ENCODE measurements around the gene CTIF.
"Not testable (repeated sequence)": the region's sequence is repeated elsewhere in the genome, so short reads cannot be mapped to it uniquely, and the experiment has no call there.

CTIF gene

DNA sequence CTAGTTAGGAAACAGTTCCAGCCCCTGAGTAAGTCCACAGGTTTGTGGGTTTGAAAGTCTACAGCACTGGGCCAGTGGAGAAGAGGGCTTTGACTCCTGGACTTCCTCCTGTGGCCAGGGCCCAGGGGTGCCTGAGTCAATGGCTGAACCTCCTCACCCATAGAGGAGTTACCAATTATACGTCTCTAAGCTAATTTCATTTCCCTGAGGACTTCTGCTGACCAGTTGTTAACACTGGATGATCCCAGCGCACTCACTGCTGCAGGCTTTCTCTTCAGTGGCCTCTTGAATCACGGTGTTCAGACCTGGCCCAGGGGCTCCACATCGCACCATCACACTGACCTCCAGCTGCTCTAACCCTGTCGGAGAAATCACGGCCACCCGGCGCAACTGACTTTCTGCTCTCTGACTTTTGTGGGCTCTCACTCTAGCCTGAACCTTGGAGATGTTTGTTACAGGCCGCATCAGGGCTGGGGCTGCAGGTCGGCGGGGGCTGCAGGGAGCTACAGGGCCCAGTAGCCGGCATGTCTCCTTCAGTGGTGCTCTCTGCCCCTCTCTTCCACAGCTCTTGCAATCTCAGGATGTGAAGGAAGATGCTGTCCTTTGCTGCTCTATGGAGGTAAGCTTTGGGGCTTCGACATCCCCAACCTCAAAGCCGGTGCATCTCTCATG, 318.3 kb downstream of the CTIF start:
- no peak for DNase-seq (ENCODE audit: low read depth in 2 of 2, low spot score in 1 of 2)

DNA sequence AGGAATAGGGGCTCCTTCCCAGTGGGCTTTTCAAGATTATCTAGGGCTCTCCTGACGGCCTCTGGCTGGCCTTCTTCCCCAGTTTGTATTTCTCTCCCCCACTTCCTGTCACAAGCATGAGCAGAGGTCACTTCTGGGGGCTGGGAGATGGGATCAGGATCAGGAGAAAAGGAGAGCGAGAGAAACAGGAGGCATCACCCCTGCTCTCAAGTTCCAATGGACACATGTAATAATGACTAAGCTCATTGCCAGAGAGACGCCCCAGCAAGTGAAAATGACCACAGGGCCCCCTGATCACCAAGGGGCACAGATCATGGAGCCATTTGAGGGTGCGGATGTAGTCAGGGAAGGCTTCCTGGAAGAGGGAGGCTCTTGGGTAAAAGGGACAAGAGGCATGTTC, 319.8 kb downstream of the CTIF start:
- DNase-seq (ENCODE audit: low read depth in 2 of 2, low spot score in 1 of 2): no peak

DNA sequence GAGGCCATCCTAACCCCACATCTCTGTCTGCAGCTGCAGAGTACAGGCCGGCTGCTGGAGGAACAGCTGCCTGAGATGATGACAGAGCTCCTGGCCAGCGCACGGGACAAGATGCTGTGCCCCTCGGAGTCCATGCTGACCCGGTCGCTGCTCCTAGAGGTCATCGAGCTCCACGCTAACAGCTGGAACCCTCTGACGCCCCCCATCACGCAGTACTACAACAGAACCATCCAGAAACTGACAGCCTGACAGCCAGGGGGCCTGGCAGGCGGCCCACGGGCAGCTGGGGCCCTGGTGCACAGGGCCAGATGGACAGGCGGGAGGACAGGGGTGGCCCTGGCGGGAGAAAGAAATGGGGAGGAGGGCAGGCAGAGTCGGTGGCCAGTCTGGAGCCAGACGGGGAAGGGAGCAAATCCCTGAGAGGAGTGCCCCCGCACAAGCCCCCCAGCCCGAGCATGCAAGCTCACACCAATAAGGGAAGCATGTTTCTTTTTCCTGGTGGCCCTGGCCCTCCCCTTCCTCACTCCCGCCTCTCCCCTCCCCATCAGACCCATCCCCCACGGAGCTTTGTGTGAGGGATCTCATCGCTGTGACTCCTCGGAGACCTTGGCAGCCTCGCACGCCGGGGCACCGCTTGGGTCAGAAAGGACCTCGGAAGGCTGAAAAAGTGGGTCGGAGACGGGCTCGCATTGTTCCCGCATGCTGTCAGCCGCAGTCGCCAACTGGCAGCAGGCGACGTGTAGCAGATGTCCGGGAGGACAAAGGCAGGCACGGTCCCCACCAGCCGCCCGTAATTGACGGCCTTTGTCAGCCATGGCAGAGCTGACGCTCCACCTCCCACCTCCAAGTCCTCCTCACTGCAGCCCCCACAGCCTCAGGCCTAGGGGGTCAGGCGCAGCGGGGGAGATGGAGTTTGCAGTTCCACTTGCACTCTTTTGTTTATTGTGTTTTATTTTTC, 320.8 kb downstream of the CTIF start:
- no peak for DNase-seq (ENCODE audit: low read depth in 2 of 2, low spot score in 1 of 2)

DNA sequence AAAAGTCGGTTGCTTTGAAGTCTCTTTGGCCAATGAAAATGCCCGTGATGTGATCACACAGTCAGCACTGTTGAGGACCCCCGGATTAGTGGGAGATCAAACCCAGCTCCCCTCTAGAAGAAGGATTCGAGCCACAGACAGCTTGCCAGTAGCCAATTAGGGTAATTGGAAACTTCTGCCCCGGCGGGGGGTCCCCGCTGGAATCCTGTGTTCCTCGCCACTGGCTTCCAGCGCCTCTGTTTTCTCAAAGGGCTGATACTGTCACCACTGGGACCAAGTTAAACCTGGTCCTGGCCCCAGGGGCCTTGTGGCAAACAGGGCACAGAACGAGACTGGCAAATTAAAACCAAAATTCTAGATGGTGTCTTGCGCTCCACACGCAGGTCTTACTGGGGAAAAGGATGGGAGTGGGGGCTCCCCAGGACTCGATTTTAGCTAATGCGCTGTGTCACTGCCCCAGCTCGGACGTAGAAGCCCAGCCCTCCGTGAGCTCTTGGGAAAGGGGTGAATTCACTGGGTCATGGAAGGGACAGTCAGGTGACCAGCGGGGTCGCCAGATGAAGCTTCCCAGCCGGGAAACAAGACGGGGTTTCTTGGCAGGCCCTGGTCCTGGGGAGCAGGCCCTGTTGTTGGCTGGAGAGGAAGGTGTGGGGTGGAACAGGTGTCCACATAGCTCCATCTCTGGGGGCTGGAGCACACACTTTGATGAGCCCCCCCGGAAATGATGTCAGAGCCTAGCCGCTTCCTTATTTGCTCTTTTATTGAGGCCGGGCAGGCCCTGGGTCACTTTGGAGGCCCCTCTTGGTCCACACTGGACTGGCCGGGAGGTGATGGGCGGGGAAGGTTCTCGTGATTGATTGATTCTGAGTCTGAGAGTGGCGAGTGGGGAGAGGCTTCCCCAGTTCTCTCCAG, 321.7 kb downstream of the CTIF start:
- no peak for DNase-seq (ENCODE audit: low read depth in 2 of 2, low spot score in 1 of 2)

DNA sequence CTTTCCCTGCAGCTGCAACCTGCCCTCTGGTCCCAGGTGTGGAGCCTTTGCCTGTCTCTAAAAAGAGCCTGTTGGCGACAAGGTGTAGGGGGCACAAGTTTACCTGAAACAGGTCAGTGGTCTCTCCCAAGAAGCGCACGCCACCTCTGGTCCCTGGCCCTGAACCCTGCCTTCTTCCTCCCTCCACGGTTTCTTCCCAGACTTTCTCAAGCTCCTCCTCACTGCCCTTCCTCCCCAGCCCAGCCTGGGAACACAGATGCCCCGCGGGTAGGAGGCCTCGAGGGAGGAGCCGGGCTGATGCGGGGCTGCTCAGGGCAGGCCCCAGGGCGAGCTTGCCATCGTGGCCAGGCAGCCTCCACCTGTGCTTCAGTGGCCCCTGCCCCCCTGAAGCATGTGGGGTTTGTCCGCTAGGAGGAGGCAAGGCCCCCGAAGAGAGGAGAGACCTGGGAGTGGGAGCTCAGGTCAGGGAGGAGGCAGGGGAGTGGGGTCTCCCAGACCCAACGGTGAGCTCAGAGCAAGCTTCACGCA, 322.4 kb downstream of the CTIF start:
- DNase-seq (ENCODE audit: low read depth in 2 of 2, low spot score in 1 of 2): no peak

DNA sequence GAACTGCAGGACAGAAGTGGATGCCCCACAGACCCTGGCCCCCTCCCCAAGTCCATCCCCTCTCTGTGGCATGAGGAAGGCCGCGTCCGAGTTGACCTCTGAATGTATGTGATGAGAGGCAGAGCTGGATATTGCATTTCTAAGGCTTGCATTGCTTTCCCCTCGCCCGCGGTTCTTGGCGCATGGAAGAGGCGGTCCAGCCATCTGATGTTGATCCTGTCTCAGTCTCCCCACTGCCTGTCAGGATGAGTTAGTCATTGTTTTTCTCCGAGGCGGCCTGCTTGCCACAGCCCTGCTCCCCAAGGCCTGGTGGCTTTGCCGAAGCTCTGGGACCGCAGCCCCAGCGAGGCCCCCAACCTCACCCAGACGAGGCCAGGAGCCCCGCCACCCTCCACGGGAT, 323.3 kb downstream of the CTIF start:
- no peak for DNase-seq (ENCODE audit: low read depth in 2 of 2, low spot score in 1 of 2)

DNA sequence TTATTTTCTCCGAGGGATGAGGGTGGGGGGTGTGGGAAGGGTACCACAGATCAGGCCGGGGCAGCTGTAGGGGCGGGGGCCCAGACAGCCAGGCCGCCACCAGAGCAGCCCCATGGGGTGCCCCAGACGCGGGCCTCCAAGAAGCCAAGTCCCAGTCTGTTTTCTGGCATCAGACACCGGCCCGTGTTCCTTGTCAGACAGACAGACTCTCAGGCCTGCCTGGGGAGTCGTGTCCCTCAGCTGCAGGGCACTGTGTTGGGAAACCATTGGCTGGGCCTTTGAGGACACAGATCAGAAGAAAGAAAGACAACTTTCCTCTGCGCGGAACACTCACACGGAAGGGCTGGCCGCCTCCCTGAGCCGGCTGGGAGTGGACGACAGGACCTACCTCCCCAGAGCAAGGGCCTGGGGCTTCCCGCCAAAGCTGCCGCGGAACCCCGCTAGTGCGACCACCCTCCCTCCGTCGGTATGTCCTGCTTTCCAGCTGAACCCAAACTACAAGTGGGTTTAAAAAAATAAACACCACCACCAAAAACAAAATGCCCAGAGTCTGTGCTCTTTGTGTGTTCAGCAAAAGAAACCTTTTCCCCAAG, 323.9 kb downstream of the CTIF start:
- DNase-seq (ENCODE audit: low read depth in 2 of 2, low spot score in 1 of 2): no peak

DNA sequence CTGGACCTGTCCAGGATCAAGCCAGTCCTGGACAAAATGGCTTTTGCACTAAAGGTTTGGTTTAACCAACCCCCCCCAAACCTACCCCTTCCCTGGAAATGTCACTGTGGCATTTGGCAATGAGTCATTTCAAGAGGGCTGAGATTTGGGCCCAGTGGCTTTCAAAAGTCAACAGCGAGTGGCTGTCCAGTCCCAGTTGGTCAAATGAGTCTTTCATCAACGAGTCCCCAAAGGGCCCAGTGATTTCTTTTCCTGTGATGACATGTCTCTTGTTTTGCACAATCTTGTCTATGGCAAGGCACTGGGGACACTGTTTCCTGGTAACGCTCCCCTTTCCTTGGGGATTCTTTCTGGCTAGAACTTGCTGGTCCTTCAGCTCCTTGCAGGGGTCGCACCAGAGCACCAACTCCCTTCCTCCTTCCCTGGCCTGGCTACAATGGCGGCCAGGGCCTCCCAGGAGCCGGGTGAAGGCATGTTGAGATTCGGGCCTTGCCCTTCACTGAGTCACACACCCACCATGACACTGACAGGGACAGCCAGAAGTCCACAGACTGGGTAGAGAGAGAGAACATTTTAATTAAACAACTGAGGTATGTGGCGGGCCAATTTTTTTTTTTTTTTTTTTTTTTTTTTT, 324.7 kb downstream of the CTIF start:
- no peak for DNase-seq (ENCODE audit: low read depth in 2 of 2, low spot score in 1 of 2)

DNA sequence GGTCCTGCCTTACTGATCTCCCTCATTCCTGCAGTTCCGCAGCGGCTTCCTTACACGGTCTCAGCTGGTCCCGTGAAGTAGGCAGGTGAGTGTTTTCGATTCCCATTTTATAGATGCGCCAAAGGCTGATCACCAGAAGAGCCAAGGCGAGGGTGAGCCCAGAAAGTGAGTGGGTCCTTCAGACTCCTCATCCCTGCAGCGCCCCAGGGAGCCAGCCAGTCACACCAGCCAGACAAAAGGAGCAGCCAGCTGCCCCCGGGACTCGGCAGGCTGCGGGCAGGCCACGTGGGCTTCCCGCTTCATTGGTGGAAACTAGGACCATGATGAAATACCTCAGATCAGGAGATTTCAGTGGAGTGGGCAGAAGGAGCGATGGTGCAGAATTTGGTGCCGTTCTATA, 326.0 kb downstream of the CTIF start:
- DNase-seq (ENCODE audit: low read depth in 2 of 2, low spot score in 1 of 2): no peak

DNA sequence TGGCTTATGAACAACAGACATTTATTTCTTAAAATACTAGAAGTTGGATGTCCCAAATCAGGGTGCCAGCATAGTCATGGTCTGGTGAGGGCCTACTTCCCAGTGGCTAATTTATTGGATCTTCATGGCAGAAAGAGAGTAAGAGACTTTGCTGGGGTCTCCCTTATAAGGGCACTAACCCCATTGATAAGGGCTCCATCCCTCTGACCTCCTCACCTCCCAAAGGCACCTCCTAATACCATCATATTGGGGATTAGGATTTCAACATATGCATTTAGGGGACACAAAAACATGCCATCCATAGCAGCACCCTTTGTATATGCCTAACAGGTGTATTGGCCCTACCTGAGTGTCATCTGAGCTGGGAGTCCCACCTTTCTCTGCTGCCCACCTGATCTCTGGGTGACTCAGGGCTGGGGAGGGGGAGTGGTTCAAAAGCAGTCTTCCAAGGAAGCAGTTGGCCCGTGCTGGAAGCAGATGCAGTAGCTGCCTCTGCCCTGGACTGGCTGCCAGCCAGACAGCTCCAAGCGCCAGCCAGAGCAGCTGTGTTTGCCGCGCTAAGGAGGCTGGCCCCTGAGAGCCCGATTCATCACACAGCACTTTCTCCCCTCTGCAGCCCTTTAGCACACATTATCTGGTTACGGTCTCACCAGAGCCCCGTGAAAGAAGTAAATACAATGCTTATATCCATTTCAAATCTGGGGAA, 327.4 kb downstream of the CTIF start:
- no peak for DNase-seq (ENCODE audit: low read depth in 2 of 2, low spot score in 1 of 2)

DNA sequence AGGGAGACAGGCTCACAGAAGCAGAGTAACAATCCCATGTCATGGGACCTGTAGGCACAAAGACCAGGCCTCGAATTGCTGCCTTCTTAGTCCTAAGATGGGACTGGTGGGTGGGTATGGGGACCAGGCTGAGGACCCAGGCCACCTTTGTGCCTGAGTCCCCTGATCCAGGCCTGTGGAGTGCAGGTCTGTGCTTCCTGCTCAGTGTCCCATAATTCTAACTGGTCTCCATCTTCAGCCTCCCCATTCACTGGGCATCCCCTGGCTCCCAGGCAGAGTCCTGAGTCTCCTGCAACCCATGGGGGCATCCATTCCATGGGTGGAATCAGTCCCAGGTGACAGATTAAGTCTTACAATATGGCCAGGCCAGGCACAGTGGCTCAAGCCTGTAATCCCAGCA, 328.0 kb downstream of the CTIF start:
- no peak for DNase-seq (ENCODE audit: low read depth in 2 of 2, low spot score in 1 of 2)

DNA sequence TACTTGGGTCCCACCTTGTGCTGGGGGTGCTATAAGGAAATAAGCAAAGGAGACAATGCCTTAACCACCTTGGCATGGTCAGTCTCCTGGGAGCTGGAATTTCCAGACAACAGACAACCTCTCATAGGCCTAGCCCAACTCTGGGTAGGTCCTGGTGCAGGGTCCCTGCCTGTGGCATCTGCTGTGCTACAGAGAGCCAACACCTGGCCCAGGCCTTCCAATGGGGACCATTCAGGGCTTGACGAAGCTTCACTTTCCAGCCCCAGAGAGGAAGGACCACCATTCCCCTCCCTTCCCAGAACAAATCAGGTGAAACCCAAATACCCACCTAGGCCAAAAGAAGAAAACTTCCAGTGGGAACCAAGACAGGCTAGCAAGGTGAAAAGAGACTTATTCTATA, 329.1 kb downstream of the CTIF start:
- no peak for DNase-seq (ENCODE audit: low read depth in 2 of 2, low spot score in 1 of 2)

DNA sequence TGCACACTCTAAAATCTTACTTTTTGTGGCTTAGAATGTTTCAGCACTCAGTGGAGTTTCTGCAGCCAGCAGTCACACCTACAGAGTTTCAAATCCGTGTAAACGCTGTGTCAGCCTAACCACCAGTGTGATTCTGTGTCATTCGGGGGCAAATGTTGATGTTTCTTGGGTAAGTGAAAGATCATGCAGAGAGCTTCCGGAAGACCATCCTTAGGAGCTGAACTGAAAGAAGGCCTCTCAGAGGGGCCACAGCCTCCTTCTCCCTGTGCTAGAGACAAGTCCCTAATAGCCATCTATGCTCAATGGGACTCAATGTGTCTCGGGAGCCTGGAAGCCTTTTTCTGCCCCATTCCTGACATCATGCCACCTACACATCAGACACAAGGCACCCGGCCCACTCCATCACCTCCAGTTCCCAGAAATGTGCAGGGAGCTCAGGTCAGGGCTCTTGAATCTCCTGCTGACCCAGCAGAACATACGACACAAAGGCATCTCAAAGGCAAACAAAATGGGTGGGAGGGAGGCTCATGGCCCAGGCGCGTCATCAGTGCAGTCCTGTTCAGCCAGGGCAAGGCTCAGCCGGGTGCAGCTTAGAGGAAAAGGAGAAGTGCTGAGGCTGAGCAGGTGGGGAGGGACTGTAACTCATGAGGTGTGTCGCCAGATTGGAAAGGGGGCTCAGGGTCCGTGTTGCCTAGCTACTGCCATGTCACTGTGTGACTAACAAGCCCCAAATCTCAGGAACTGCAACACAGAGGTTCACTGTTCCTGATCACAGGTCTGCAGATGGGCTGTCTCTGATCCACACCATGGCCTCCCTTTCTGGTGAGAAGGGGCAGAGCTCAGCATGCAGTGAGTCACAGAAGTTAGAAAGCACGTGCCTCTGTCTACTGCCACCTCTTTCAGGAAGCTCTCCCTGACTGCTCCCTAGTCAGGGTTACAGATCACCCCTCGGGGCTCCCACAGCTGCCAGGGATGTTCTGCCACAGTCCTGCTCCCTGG, 329.9 kb downstream of the CTIF start:
- no peak for DNase-seq (ENCODE audit: low read depth in 2 of 2, low spot score in 1 of 2)

DNA sequence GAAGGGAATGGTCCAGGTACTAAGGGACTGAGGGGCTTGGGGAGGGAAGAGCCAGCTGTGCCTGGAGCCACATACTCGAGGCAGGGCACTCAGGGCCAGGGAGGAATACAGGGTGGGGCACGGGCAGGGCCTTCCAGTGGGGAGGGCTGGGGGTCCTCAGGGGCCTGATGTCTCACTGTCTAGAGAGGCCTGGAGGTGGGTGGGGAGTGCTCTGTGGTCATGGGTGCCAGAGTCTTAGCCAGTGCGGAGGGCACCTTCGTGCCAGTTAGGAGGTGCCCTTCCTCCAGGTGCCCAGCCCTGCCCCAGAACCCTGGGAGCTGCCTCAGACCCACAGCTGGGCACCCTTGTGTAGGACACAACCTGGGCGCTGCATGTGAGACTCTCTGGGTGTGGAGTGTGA, 330.8 kb downstream of the CTIF start:
- DNase-seq (ENCODE audit: low read depth in 2 of 2, low spot score in 1 of 2): no peak

DNA sequence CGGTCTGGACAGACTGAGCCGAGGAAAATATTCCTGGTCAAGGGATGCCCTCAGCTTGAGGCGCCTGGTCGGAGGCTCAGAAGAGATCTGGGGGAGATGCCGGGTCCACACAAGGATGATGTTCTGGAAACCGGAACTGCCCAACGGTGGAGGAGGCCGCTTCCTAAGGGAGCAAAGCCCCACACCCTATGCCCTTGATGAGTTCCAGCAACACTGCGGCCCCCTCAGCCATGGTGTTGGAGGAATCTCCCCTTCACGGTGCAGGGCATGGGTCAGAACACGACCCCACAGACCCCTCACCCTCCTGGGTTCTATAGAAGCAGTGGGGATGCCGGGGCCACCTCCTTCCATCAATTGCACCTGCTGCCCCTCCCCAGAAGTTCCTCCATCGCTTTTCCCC, 332.1 kb downstream of the CTIF start:
- not testable (repeated sequence) for DNase-seq (ENCODE audit: low read depth in 2 of 2, low spot score in 1 of 2)

DNA sequence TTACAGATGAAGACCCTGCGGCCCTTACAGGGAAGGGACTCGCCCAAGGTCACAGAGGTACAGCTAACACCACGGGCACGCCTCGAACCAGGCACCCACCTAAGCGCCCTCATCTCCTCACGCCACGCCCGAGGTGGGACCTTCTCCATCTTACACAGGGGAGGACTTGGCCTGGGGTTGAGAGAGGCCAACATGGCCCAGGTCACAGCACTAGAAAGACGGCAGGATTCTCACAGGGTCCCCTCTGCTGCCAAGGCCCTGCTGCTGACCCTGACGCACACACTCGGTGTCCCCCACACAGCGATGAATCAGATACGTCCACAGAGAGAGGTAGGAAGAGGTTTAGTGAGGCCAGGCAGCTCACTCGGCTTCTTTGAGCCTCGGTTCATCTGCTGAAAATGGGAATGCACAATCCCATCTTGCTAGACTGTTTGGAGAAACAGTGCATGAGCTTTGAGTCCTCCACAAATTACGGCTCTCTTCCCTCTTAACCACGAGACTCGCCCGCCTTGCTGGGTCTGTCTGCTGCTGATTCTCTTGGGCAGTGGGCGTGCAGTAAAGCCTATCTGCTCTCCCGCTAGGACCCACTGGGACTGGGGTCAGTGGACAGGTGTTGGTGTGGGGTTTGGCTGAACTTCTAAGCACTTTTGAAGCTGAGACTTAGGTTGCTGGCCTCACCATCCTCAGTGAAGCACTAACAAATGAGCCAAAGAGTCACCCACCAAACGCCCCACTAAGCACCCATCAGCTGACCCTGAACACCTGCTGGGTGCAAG, 332.7 kb downstream of the CTIF start:
- no peak for DNase-seq (ENCODE audit: low read depth in 2 of 2, low spot score in 1 of 2)

DNA sequence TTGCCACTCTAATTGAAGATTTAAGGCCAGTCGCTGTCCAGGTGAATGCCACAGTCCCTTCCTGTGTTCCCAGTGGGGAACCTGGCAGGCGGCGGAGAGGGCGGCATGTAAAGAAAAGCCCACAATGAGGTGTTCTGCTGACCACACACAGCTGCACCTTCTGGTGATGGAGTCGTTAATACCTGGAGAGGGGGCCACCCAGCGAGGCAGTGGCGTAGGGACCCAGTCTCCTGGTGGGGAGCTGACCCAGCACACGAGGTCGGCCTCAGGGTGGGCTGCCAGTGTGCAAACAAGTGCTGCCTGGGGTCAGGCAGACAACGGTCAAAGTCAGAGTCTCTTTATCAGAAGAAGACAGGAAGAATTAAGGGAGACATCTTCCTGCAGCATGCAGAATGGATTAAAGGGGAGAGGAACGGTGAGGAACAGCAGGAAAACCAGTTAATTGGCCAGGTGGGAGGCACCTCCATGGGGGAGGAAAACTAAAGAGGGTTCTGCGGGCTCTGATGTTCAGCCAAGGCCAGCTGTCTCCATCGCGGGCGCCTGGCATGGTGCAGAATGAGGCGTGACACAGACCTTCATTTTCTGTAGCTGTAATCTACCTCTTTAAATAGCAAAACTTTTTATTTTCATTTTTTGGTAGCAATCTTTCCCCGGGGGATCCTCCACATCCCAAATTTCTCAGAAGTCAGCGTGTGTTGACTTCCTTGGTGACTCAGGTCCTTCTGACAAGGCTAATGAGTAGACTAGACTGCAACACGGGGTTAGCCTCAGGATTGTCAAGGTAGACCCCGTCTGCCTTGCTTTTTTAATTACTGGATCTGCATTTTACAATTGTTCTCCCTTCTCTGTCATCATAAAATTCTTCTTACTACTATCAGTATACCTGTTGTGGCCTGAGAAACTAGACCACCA, 333.7 kb downstream of the CTIF start:
- DNase-seq (ENCODE audit: low read depth in 2 of 2, low spot score in 1 of 2): no peak

All from stimulated activated CD8-positive, alpha-beta memory T cell treated with anti-CD3 and anti-CD28 coated beads, Interleukin-4, amount 100 ng/mL, for 1 hour (primary cell).